Gastrocnemius medialis (tissue), 4 donors: ENCODE data around the gene SMAD6.

Source experiments
- POLR2A ChIP-seq, 2 donors: fragments of 450-650 bp; IDR thresholded peaks; one replicate each; pipeline ENCODE4 v1.6.1; 2017; ENCODE audit warnings: antibody characterized with exemption in 2 of 2, mild to moderate bottlenecking in 2 of 2, moderate library complexity in 2 of 2
- TF ChIP-seq, protein P1 (sequence below), 5 experiments: fragments of 450-650 bp in 3 of 5; fragments of 200-600 bp in 2 of 5; sonication (generic) in 2 of 5; IDR thresholded peaks in 4 of 5; conservative IDR thresholded peaks in 1 of 5; 1 replicate in 4 of 5; 2 replicates in 1 of 5; pipeline ENCODE4 v1.5.1; 2016 to 2019; ENCODE audit warnings: antibody characterized with exemption in 5 of 5, mild to moderate bottlenecking in 3 of 5, moderate library complexity in 3 of 5

DNA sequence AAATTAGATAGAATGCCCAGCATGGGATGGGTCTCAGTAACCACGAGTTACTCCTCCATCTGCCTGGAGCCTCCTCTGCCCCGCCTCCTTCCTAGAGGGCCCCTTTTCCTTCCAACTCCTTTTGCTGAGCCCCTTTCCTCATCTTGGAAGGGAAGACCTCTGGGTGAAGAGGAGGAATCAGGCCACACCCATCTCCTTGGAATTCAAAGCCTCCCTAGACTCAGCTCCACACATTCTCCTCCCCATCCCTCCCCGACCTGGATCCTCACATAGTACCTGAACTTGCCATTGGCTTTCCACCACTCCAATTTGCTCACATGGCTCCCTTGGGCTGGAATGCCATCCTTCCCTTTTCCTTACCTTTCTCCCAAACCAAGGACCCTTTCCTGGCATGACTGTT is 128.8 kb downstream of the SMAD6 start:
- TF ChIP-seq, protein P1, sequence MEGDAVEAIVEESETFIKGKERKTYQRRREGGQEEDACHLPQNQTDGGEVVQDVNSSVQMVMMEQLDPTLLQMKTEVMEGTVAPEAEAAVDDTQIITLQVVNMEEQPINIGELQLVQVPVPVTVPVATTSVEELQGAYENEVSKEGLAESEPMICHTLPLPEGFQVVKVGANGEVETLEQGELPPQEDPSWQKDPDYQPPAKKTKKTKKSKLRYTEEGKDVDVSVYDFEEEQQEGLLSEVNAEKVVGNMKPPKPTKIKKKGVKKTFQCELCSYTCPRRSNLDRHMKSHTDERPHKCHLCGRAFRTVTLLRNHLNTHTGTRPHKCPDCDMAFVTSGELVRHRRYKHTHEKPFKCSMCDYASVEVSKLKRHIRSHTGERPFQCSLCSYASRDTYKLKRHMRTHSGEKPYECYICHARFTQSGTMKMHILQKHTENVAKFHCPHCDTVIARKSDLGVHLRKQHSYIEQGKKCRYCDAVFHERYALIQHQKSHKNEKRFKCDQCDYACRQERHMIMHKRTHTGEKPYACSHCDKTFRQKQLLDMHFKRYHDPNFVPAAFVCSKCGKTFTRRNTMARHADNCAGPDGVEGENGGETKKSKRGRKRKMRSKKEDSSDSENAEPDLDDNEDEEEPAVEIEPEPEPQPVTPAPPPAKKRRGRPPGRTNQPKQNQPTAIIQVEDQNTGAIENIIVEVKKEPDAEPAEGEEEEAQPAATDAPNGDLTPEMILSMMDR (IDR thresholded peaks at IDR 0.05 in 4 of 5, conservative IDR thresholded peaks at IDR 0.05 in 1 of 5) = no peak
- TF ChIP-seq POLR2A (IDR thresholded peaks at IDR 0.05) = no peak
